OCI-LY7 (cell line): ENCODE results near the gene LRRN3. TPM values are rescaled to one million over a fixed set of nuclear protein-coding genes. Genes with fewer than 3 reads are reported as not detected.

Experiments
- BruUV-seq: library from RNA; stranded (reverse); fragments of 400-500 nt; replicated peaks from 2 replicates; lab custom pipeline; 2021; lab: Mats Ljungman, UMichigan
- CTCF ChIA-PET: fragments of 300-600 bp; sonication (Branson Sonifier 250); formaldehyde crosslinking; loops from one replicate; lab custom pipeline; 2022; ENCODE audit warnings: antibody characterized with exemption; ENCODE audit not compliant: unreplicated experiment; lab: Charles Lee
- POLR2A ChIA-PET: fragments of 300-600 bp; sonication (Branson Sonifier 250); formaldehyde crosslinking; loops from one replicate; lab custom pipeline; 2022; ENCODE audit warnings: antibody characterized with exemption; lab: Charles Lee
- DNase-seq: peaks from one replicate; pipeline ENCODE4 v3.0.0-alpha.2; 2015; ENCODE audit warnings: low spot score
- H2AFZ ChIP-seq: fragments of 200-600 bp; sonication (generic), shearing (Covaris generic); 2 replicates; pipeline ENCODE4 v1.6.1; 2014; ENCODE audit warnings: mild to moderate bottlenecking, antibody characterized with exemption, low read length, moderate library complexity
- H3K27ac ChIP-seq: fragments of 200-600 bp; sonication (generic); 2 replicates; pipeline ENCODE4 v1.5.1; 2014; ENCODE audit warnings: mixed run types, low read depth, mild to moderate bottlenecking, moderate library complexity, low read length, inconsistent platforms; ENCODE audit not compliant: poor library complexity, severe bottlenecking
- H3K36me3 ChIP-seq: fragments of 200-600 bp; sonication (generic); 2 replicates; pipeline ENCODE4 v1.6.1; 2014; ENCODE audit warnings: mild to moderate bottlenecking, antibody characterized with exemption, low read length, moderate library complexity, mixed read lengths; ENCODE audit not compliant: insufficient read depth
- H3K4me1 ChIP-seq: fragments of 200-600 bp; sonication (generic); 2 replicates; pipeline ENCODE4 v1.5.1; 2014; ENCODE audit warnings: mild to moderate bottlenecking, low read length; ENCODE audit not compliant: insufficient read depth, poor library complexity, severe bottlenecking
- H3K4me2 ChIP-seq: fragments of 200-600 bp; sonication (generic); 2 replicates; pipeline ENCODE4 v1.6.1; 2014; ENCODE audit warnings: mild to moderate bottlenecking, low read length
- H3K4me3 ChIP-seq: fragments of 200-600 bp; sonication (generic); 2 replicates; pipeline ENCODE4 v1.5.1; 2014; ENCODE audit warnings: mild to moderate bottlenecking, low read depth, low read length; ENCODE audit not compliant: poor library complexity, severe bottlenecking
- H3K79me2 ChIP-seq: fragments of 200-600 bp; sonication (generic); 2 replicates; pipeline ENCODE4 v1.6.1; 2016; ENCODE audit warnings: low read depth, mild to moderate bottlenecking, low read length, moderate library complexity, mixed read lengths; ENCODE audit not compliant: insufficient read depth
- H3K9me2 ChIP-seq: fragments of 200-600 bp; sonication (generic); 2 replicates; pipeline ENCODE4 v1.6.1; 2016; ENCODE audit warnings: mild to moderate bottlenecking, low read length, mixed read lengths; ENCODE audit not compliant: insufficient read depth
- H3K9me3 ChIP-seq: fragments of 200-600 bp; sonication (generic); 2 replicates; pipeline ENCODE4 v1.6.1; 2014; ENCODE audit warnings: mild to moderate bottlenecking, mixed run types, low read length, mixed read lengths
- H4K20me1 ChIP-seq: fragments of 200-600 bp; sonication (generic); 2 replicates; pipeline ENCODE4 v1.6.1; 2014; ENCODE audit warnings: mild to moderate bottlenecking, antibody characterized with exemption, low read length, moderate library complexity, mixed read lengths; ENCODE audit not compliant: insufficient read depth
- CTCF ChIP-seq: fragments of 200-600 bp; sonication (generic); conservative IDR thresholded peaks from 2 replicates; pipeline ENCODE4 v1.5.1; 2014; ENCODE audit warnings: mild to moderate bottlenecking, antibody characterized with exemption, low read length, moderate library complexity, mixed read lengths
- EZH2phosphoT487 ChIP-seq: fragments of 200-600 bp; sonication (generic); IDR thresholded peaks from 2 replicates; pipeline ENCODE4 v1.6.1; 2018; ENCODE audit warnings: low read depth, borderline replicate concordance, mild to moderate bottlenecking, mixed run types, antibody characterized with exemption, low read length, moderate library complexity, mixed read lengths
- intact Hi-C: fragments of 100-400 bp; cut with micrococcal nuclease; formaldehyde crosslinking; loops from one replicate; pipeline ENCODE4 v1.10.0; 2022; ENCODE audit not compliant: unreplicated experiment
- total RNA-seq, 2 experiments: library from RNA; depleted of rRNA in 1 of 2; stranded (reverse); fragments of >200 nt in 1 of 2; shearing (Covaris generic) in 1 of 2; gene quantifications; 2 replicates each; pipeline ENCODE4 v1.2.3, GENCODE V29; 2014 to 2022

The LRRN3 gene
- total RNA-seq, 2 experiments from 2014 or later: not detected

- intact Hi-C loops: no loop called here
- BruUV-seq: no TSS peak
Observed at GRCh38 chr7:111057066-111057465, 33.9 kb upstream of the LRRN3 start.

GRCh38 chr7:111059833-111060232 lies 31.1 kb upstream of the LRRN3 start:
- no peak overlapping the region for H3K27ac ChIP-seq
- POLR2A ChIA-PET: interaction anchor here (0.7 kb wide), 1 partner anchor 112 kb away, joined by 3 read pairs; no protein-coding TSS in a partner anchor
- no peaks in the 10 kb centered on the region for H4K20me1 ChIP-seq
- TF ChIP-seq EZH2phosphoT487: no peak
- TF ChIP-seq CTCF: no peak
- no peaks in the 10 kb centered on the region for H3K4me1 ChIP-seq
- H2AFZ ChIP-seq: no peak overlapping the region
- H3K9me3 ChIP-seq: no peaks in the 10 kb centered on the region
- no peak overlapping the region for H3K4me3 ChIP-seq
- H3K9me2 ChIP-seq: no peaks in the 10 kb centered on the region
- H3K4me2 ChIP-seq: no peak overlapping the region
- intact Hi-C loops: no loop called here
- no TSS peak for BruUV-seq
- no peaks in the 10 kb centered on the region for H3K36me3 ChIP-seq
- H3K79me2 ChIP-seq: no peaks in the 10 kb centered on the region
- CTCF ChIA-PET: no interaction called here
- no peak for DNase-seq

More at GRCh38 chr7:111057066-111057465, 33.9 kb upstream of the LRRN3 start:
- no peak overlapping the region for H3K4me3 ChIP-seq
- no peaks in the 10 kb centered on the region for H3K9me3 ChIP-seq
- no peaks in the 10 kb centered on the region for H3K4me1 ChIP-seq
- H3K27ac ChIP-seq: no peak overlapping the region
- ChIA-PET POLR2A (no interaction called here), CTCF (no interaction called here)
- no peaks in the 10 kb centered on the region for H3K9me2 ChIP-seq
- DNase-seq: no peak
- no peak for TF ChIP-seq CTCF
- TF ChIP-seq EZH2phosphoT487: no peak
- no peaks in the 10 kb centered on the region for H3K79me2 ChIP-seq
- no peaks in the 10 kb centered on the region for H4K20me1 ChIP-seq
- no peak overlapping the region for H2AFZ ChIP-seq
- no peak overlapping the region for H3K4me2 ChIP-seq
- no peaks in the 10 kb centered on the region for H3K36me3 ChIP-seq

DNA sequence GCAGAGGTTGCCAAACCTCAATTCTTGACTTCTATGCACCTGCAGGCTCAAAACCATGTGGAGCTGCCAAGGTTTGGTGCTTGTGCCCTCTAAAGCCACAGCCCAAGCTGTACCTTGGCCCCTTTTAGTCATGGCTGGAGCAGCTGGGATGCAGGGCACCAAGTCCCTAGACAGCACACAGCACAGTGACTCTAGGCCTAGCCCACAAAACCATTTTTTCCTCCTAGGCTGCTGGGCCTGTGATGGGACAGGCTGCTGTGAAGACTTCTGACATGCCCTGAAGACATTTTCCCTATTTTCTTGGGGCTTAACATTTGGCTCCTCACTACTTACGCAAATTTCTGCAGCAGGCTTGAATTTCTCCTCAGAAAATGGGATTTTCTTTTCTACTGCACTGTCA lies 27.8 kb upstream of the LRRN3 start:
- Histone ChIP-seq H3K9me2 (no peaks in the 10 kb centered on the region), H3K4me2 (no peak overlapping the region), H3K4me3 (no peak overlapping the region), H2AFZ (no peak overlapping the region), H3K36me3 (no peaks in the 10 kb centered on the region), H3K9me3 (no peaks in the 10 kb centered on the region), H4K20me1 (no peaks in the 10 kb centered on the region), H3K27ac (no peak overlapping the region), H3K4me1 (no peaks in the 10 kb centered on the region), H3K79me2 (no peaks in the 10 kb centered on the region)
- CTCF ChIA-PET: no interaction called here
- intact Hi-C loops: no loop called here
- TF ChIP-seq EZH2phosphoT487 (no peak), CTCF (no peak)
- POLR2A ChIA-PET: no interaction called here
- BruUV-seq: no TSS peak
- DNase-seq: no peak
